A673 (cell line): ENCODE measurements around the gene UBE4B. TPM values are rescaled to one million over a fixed set of nuclear protein-coding genes. Genes with fewer than 3 reads are reported as not detected.

Experiments used
- BruUV-seq: library from RNA; stranded (reverse); fragments of 400-500 nt; replicated peaks from 2 replicates; lab custom pipeline; 2021; lab: Mats Ljungman, UMichigan
- CTCF ChIA-PET: fragments of 300-600 bp; sonication (Branson Sonifier 250); formaldehyde crosslinking; loops from one replicate; lab custom pipeline; 2022; ENCODE audit warnings: antibody characterized with exemption; lab: Charles Lee
- POLR2A ChIA-PET: fragments of 300-600 bp; sonication (Branson Sonifier 250); formaldehyde crosslinking; loops from one replicate; lab custom pipeline; 2022; ENCODE audit warnings: antibody characterized with exemption; ENCODE audit not compliant: low non-redundant PET; lab: Charles Lee
- DNase-seq: peaks from one replicate; pipeline ENCODE4 v3.0.0-alpha.2; 2015; ENCODE audit warnings: low spot score
- H3K27ac ChIP-seq: fragments of 200-600 bp; sonication (generic); 2 replicates; pipeline ENCODE4 v1.5.1; 2016; ENCODE audit warnings: mixed run types, low read depth, mild to moderate bottlenecking, mixed read lengths, antibody characterized with exemption, low read length; ENCODE audit not compliant: poor library complexity, severe bottlenecking
- H3K27me3 ChIP-seq: fragments of 200-600 bp; sonication (generic); replicated peaks from 2 replicates; pipeline ENCODE4 v1.6.1; 2017; ENCODE audit warnings: mixed run types, low read depth, mild to moderate bottlenecking, mixed read lengths, antibody characterized with exemption, low read length; ENCODE audit not compliant: insufficient read depth, poor library complexity
- H3K36me3 ChIP-seq: fragments of 200-600 bp; sonication (generic); 2 replicates; pipeline ENCODE4 v1.6.1; 2016; ENCODE audit warnings: mixed run types, mild to moderate bottlenecking, mixed read lengths, antibody characterized with exemption, low read length; ENCODE audit not compliant: insufficient read depth, poor library complexity, severe bottlenecking
- H3K4me1 ChIP-seq: fragments of 200-600 bp; sonication (generic); 2 replicates; pipeline ENCODE4 v1.6.1; 2017; ENCODE audit warnings: mixed run types, mild to moderate bottlenecking, mixed read lengths, antibody characterized with exemption, low read length; ENCODE audit not compliant: insufficient read depth, poor library complexity, severe bottlenecking
- H3K4me3 ChIP-seq: fragments of 200-600 bp; sonication (generic); 2 replicates; pipeline ENCODE4 v1.5.1; 2016; ENCODE audit warnings: low read depth, mixed run types, mild to moderate bottlenecking, mixed read lengths, low read length; ENCODE audit not compliant: poor library complexity, severe bottlenecking
- H3K9me3 ChIP-seq: fragments of 200-600 bp; sonication (generic); 2 replicates; pipeline ENCODE4 v1.6.1; 2016; ENCODE audit warnings: mixed run types, low read depth, mild to moderate bottlenecking, mixed read lengths, antibody characterized with exemption, low read length; ENCODE audit not compliant: poor library complexity, severe bottlenecking
- EZH2 ChIP-seq: fragments of 200-600 bp; sonication (generic); IDR thresholded peaks from 2 replicates; pipeline ENCODE4 v1.6.1; 2017; ENCODE audit warnings: borderline replicate concordance, low read depth, mild to moderate bottlenecking, mixed read lengths, antibody characterized with exemption, low read length; ENCODE audit not compliant: poor library complexity, severe bottlenecking
- intact Hi-C: fragments of 100-400 bp; cut with micrococcal nuclease; formaldehyde crosslinking; loops from one replicate; pipeline ENCODE4 v1.10.0; 2022; ENCODE audit not compliant: unreplicated experiment
- total RNA-seq: library from RNA; stranded (reverse); gene quantifications from 2 replicates; pipeline ENCODE4 v1.2.3, GENCODE V29; 2021
- TF ChIP-seq, protein P1 (sequence below): fragments of 300-800, 200-600 bp; sonication (generic); conservative IDR thresholded peaks from 2 replicates; pipeline ENCODE4 v1.5.1; 2017; ENCODE audit warnings: low read depth, mild to moderate bottlenecking, antibody characterized with exemption, low read length, moderate library complexity, mixed read lengths

UBE4B gene
- total RNA-seq, 1 experiment from 2014 or later = 58.0 TPM

DNA sequence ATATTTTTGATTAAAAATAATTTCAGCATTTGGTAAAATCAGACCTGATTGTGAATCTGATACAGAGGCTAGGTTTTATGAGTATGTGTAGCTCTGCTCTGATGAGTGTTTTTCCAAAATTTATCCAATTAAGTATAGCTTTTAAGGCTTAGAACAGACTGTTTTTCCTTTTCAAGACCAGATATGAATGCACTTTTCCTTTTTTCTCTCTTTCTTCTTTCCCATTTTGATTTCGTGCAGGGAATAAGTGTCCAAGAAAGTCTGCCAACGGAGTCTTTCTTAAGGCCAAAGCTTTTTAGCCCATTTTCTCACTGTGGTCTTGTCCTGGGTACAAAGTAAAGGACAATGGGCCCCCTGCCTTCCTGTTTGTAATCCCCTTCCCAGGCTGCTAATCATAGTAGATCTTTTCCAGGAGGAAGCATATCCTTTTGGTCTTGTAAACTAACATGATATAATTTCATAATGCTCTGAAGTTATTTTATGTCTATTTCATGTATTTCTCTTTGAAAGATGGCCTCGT is 180.5 kb downstream of the UBE4B start:
- ChIA-PET CTCF (no interaction called here), POLR2A (no interaction called here)
- Histone ChIP-seq H3K27ac (peak overlapping the region; percentile 75), H3K9me3 (no peaks in the 10 kb centered on the region), H3K4me1 (peaks cover 16% of the 10 kb centered on the region), H3K27me3 (no peaks in the 10 kb centered on the region), H3K4me3 (peak overlapping the region; percentile 22), H3K36me3 (no peaks in the 10 kb centered on the region)
- BruUV-seq = no TSS peak
- DNase-seq = no peak
- intact Hi-C loops = loop anchor here (10.0 kb wide), 1 partner anchor 132 kb away; no protein-coding TSS in a partner anchor
- TF ChIP-seq, protein P1, sequence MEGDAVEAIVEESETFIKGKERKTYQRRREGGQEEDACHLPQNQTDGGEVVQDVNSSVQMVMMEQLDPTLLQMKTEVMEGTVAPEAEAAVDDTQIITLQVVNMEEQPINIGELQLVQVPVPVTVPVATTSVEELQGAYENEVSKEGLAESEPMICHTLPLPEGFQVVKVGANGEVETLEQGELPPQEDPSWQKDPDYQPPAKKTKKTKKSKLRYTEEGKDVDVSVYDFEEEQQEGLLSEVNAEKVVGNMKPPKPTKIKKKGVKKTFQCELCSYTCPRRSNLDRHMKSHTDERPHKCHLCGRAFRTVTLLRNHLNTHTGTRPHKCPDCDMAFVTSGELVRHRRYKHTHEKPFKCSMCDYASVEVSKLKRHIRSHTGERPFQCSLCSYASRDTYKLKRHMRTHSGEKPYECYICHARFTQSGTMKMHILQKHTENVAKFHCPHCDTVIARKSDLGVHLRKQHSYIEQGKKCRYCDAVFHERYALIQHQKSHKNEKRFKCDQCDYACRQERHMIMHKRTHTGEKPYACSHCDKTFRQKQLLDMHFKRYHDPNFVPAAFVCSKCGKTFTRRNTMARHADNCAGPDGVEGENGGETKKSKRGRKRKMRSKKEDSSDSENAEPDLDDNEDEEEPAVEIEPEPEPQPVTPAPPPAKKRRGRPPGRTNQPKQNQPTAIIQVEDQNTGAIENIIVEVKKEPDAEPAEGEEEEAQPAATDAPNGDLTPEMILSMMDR = no peak
- no peak for TF ChIP-seq EZH2

DNA sequence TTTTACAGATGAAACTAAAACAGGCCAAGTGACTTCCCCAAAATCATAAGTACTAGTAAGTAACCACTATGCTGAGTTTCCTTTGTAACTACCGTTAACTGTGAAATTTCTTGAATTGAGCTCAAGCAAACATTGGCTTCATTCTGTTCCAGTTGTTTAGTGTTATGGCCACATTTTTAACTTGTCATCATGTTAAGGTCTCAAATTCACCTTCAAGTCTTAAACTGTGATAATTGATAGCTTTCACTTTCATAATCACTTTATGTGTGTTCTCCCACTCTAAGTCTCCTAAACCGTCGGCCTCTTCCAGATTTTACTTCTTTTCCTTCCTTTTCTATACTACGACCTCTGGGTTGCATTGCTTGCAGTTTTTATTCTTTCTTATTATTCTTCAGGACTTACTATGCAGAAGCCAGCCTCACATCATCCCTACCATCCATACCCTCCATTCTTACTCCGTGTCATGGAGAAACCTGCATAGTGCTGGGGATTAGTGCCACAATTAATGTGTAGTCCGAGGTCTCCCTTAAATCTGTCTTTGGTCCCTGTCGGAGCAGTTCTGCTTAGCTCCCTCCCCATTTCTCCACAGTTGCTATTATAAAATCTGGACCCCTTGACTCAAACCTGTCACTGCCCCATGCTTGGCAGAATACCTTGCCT is 183.5 kb downstream of the UBE4B start:
- intact Hi-C loops = loop anchor here (10.0 kb wide), 1 partner anchor 129 kb away; no protein-coding TSS in a partner anchor
- BruUV-seq = no TSS peak

DNA sequence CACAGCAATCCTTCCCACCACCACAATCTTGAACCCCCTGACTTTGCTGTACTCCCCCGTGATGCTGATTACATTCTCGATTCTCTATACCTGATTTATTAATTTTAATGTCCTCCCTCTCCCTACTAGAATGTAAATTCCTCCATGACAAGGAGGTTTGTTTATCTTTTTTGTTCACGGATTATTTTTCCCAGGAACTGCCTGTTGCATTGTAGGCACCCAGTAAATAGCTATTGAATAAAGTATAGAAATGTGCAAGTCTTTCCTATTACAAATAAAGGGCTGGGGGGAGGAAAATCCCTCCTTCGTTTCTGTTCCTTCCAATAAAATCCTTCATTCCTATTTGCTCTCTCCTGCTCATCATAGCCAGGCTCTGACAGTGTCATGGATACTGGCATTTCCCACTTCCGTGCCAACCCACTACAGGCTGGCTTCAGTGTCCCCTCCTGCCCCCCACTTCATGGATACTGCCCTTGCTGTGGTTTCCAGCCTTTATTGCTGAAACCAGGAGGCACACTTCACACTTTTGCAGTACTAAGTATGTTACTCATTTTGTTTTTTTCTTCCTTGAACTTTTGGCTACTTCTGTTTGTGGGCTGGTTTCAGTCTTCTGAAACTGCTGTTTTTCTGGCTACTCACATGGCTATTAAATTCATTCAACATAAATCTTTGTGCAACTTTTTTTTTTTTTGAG is 185.1 kb downstream of the UBE4B start:
- Histone ChIP-seq H3K36me3 (no peaks in the 10 kb centered on the region), H3K4me3 (no peak overlapping the region), H3K4me1 (peaks cover 10% of the 10 kb centered on the region), H3K9me3 (no peaks in the 10 kb centered on the region), H3K27ac (no peak overlapping the region), H3K27me3 (no peaks in the 10 kb centered on the region)
- no peak for TF ChIP-seq EZH2
- TF ChIP-seq, protein P1 = no peak
- no peak for DNase-seq
- ChIA-PET CTCF (no interaction called here), POLR2A (no interaction called here)
- intact Hi-C loops = loop anchor here (10.0 kb wide), 1 partner anchor 127 kb away; no protein-coding TSS in a partner anchor
- no TSS peak for BruUV-seq

More for the DNA sequence above, 183.5 kb downstream of the UBE4B start:
- H3K27me3 ChIP-seq = no peaks in the 10 kb centered on the region
- DNase-seq = no peak
- peaks cover 16% of the 10 kb centered on the region for H3K4me1 ChIP-seq
- H3K27ac ChIP-seq = no peak overlapping the region
- CTCF ChIA-PET = no interaction called here
- H3K9me3 ChIP-seq = no peaks in the 10 kb centered on the region
- POLR2A ChIA-PET = no interaction called here
- no peak overlapping the region for H3K4me3 ChIP-seq
- TF ChIP-seq EZH2 = no peak
- TF ChIP-seq, protein P1 = no peak
- no peaks in the 10 kb centered on the region for H3K36me3 ChIP-seq
